Breast epithelium (tissue), 4 donors: ENCODE results near the gene CYP2C18. TPM values are rescaled to one million over a fixed set of nuclear protein-coding genes. Genes with fewer than 3 reads are reported as not detected.

Source experiments
- DNase-seq, 2 donors: peaks; one replicate each; pipeline ENCODE4 v3.0.0-alpha.2; 2019; ENCODE audit warnings: low spot score in 2 of 2
- H3K27ac ChIP-seq, 2 donors: fragments of 200-600 bp; sonication (generic) in 1 of 2; one replicate each; pipeline ENCODE4 v1.5.1; 2016 to 2019; ENCODE audit warnings: mild to moderate bottlenecking in 1 of 2
- H3K27me3 ChIP-seq, 2 donors: fragments of 200-600 bp; sonication (generic) in 1 of 2; one replicate each; pipeline versions ENCODE4 v1.5.1 to v1.6.0; 2017 to 2019; ENCODE audit warnings: control low read depth in 1 of 2, mild to moderate bottlenecking in 1 of 2
- H3K36me3 ChIP-seq: fragments of 200-600 bp; one replicate; pipeline ENCODE4 v1.5.1; 2019
- H3K4me1 ChIP-seq, 2 donors: fragments of 200-600 bp; sonication (generic); one replicate each; pipeline ENCODE4 v1.5.1; 2016 to 2019; ENCODE audit warnings: control low read depth in 1 of 2
- H3K4me3 ChIP-seq, 3 donors: fragments of 200-600 bp; sonication (generic); 1 replicate in 2 of 3; 2 replicates in 1 of 3; pipeline ENCODE4 v1.5.1; 2016 to 2019; ENCODE audit warnings: mild to moderate bottlenecking in 3 of 3, moderate library complexity in 2 of 3
- H3K9me3 ChIP-seq, 2 donors: fragments of 200-600 bp; sonication (generic) in 1 of 2; one replicate each; pipeline ENCODE4 v1.5.1; 2016 to 2019; ENCODE audit warnings: control low read depth in 1 of 2
- POLR2A ChIP-seq: fragments of 450-650 bp; IDR thresholded peaks from one replicate; pipeline ENCODE4 v1.6.1; 2016; ENCODE audit warnings: antibody characterized with exemption, mild to moderate bottlenecking, moderate library complexity
- POLR2AphosphoS5 ChIP-seq, 3 donors: sonication (generic); formaldehyde crosslinking; IDR thresholded peaks; one replicate each; pipeline ENCODE4 v1.6.1; 2017; ENCODE audit warnings: antibody characterized with exemption in 3 of 3
- intact Hi-C: fragments of 100-400 bp; cut with DNase I; formaldehyde crosslinking; loops from one replicate; pipeline ENCODE4 v1.15.1; 2023; ENCODE audit warnings: low total_unique reads
- total RNA-seq, 3 donors: library from RNA; depleted of rRNA; stranded (reverse); fragments of >200 nt; gene quantifications; one replicate each; pipeline ENCODE4 v1.1.0, GENCODE V29; 2016
- TF ChIP-seq, protein P1 (sequence below), 3 donors: fragments of 450-650 bp; IDR thresholded peaks; one replicate each; pipeline ENCODE4 v1.5.1; 2016 to 2017; ENCODE audit warnings: antibody characterized with exemption in 3 of 3, mild to moderate bottlenecking in 3 of 3, moderate library complexity in 3 of 3

CYP2C18 gene
- total RNA-seq, 3 donors from 2014 or later = not detected

DNA sequence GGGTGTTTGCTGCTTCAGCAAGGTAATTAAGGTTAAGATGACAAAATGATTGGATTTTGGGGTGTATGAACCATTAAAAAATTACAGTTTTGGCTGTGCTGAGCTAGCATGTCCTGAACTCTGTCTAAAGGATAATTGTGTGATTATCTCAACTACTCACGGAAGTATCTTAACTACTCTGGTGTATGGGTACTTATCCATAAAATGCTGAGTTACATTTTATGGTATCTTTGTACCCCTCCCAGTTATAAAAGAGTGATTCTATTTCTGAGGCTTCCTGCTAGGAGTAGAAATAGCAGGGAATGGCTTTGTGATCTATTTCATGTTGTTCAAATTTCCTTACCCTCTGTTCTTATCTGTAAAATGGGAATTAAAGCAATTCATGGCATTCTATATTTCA is 22.6 kb downstream of the CYP2C18 start:
- Histone ChIP-seq H3K4me3 (no peak overlapping the region), H3K36me3 (no peaks in the 10 kb centered on the region), H3K27ac (no peak overlapping the region), H3K27me3 (no peaks in the 10 kb centered on the region), H3K4me1 (no peaks in the 10 kb centered on the region), H3K9me3 (peaks cover 0 to 2% of the 10 kb centered on the region in 2 donors)
- TF ChIP-seq, protein P1, sequence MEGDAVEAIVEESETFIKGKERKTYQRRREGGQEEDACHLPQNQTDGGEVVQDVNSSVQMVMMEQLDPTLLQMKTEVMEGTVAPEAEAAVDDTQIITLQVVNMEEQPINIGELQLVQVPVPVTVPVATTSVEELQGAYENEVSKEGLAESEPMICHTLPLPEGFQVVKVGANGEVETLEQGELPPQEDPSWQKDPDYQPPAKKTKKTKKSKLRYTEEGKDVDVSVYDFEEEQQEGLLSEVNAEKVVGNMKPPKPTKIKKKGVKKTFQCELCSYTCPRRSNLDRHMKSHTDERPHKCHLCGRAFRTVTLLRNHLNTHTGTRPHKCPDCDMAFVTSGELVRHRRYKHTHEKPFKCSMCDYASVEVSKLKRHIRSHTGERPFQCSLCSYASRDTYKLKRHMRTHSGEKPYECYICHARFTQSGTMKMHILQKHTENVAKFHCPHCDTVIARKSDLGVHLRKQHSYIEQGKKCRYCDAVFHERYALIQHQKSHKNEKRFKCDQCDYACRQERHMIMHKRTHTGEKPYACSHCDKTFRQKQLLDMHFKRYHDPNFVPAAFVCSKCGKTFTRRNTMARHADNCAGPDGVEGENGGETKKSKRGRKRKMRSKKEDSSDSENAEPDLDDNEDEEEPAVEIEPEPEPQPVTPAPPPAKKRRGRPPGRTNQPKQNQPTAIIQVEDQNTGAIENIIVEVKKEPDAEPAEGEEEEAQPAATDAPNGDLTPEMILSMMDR (IDR thresholded peaks at IDR 0.05) = no peak
- TF ChIP-seq POLR2A (no peak), POLR2AphosphoS5 (IDR thresholded peaks at IDR 0.05) (no peak)
- DNase-seq = no peak
- intact Hi-C loops = no loop called here

DNA sequence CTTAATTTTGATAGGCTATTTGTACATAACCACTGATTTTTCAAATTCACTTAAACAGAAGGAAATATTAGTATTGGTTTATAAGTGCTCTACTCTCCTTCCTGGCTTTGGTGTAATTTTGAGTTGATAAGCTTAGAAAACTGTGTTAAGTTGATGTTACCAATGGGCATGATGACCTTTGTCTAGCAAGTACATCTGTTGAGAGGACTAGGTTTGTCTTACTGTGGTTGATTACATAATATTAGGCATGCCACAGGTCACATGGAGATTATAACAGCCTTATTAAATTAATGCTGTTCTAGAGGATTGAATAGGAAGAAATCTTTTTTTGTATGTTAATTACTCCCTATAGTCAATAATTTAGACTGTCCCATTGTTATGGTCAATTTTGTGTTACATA is 27.0 kb downstream of the CYP2C18 start:
- Histone ChIP-seq H3K4me1 (no peaks in the 10 kb centered on the region), H3K27ac (no peak overlapping the region), H3K36me3 (no peaks in the 10 kb centered on the region), H3K4me3 (no peak overlapping the region), H3K27me3 (no peaks in the 10 kb centered on the region), H3K9me3 (peaks cover 3 to 10% of the 10 kb centered on the region in 2 donors)
- TF ChIP-seq, protein P1 (IDR thresholded peaks at IDR 0.05) = no peak
- TF ChIP-seq POLR2AphosphoS5 (IDR thresholded peaks at IDR 0.05) (no peak), POLR2A (no peak)
- intact Hi-C loops = no loop called here
- DNase-seq = no peak

DNA sequence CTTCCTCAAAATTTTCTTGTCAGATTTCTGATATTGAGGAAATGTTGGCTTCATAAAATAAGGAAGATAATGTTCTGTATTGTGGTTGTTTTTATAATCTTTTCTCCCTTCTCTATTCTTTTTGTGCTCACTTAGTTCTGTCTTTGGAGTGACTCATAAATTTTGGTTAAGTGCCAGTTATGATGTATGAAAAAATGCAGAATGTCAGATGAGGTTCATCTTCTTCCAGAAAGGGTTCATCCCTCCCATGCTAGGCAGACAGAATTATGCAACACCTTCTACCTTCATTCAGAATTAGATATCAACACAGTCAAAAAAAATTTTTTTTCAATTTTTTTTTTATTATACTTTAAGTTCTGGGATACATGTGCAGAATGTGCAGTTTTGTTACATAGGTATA is 42.3 kb downstream of the CYP2C18 start:
- H3K36me3 ChIP-seq = no peaks in the 10 kb centered on the region
- intact Hi-C loops = no loop called here
- no peak for TF ChIP-seq POLR2A
- TF ChIP-seq, protein P1 (IDR thresholded peaks at IDR 0.05) = no peak
- TF ChIP-seq POLR2AphosphoS5 (IDR thresholded peaks at IDR 0.05) = no peak
- no peak overlapping the region for H3K4me3 ChIP-seq
- H3K27me3 ChIP-seq = no peaks in the 10 kb centered on the region
- no peaks in the 10 kb centered on the region for H3K9me3 ChIP-seq
- DNase-seq = no peak
- no peak overlapping the region for H3K27ac ChIP-seq
- H3K4me1 ChIP-seq = no peaks in the 10 kb centered on the region

DNA sequence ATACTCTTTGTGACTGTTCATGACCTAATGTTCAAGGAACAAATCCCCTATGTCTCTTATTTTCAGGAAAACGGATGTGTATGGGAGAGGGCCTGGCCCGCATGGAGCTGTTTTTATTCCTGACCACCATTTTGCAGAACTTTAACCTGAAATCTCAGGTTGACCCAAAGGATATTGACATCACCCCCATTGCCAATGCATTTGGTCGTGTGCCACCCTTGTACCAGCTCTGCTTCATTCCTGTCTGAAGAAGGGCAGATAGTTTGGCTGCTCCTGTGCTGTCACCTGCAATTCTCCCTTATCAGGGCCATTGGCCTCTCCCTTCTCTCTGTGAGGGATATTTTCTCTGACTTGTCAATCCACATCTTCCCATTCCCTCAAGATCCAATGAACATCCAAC is 51.7 kb downstream of the CYP2C18 start:
- H3K27ac ChIP-seq = no peak overlapping the region
- intact Hi-C loops = no loop called here
- H3K9me3 ChIP-seq = no peaks in the 10 kb centered on the region
- no peak for TF ChIP-seq POLR2AphosphoS5 (IDR thresholded peaks at IDR 0.05)
- TF ChIP-seq, protein P1 (IDR thresholded peaks at IDR 0.05) = no peak
- no peak for TF ChIP-seq POLR2A
- no peaks in the 10 kb centered on the region for H3K27me3 ChIP-seq
- H3K4me3 ChIP-seq = no peak overlapping the region
- DNase-seq = no peak
- no peaks in the 10 kb centered on the region for H3K4me1 ChIP-seq
- no peaks in the 10 kb centered on the region for H3K36me3 ChIP-seq

DNA sequence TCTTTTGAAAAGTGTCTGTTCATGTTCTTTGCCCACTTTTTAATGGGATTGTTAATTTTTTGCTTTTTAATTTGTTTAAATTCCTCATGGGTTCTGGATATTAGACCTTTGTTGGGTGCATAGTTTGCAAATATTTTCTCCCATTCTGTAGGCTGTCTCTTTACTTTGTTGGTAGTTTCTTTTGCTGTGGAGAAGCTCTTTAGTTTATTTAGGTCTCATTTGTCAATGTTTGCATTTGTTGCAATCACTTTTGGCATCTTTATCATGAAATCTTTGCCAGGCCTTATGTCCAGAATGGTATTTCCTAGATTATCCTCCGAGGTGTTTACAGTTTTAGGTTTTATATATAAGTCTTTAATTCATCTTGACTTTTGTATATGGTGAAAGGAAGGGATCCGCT is 55.1 kb downstream of the CYP2C18 start:
- Histone ChIP-seq H3K9me3 (peaks cover 3 to 7% of the 10 kb centered on the region in 2 donors), H3K27me3 (no peaks in the 10 kb centered on the region), H3K27ac (no peak overlapping the region), H3K4me3 (no peak overlapping the region), H3K4me1 (no peaks in the 10 kb centered on the region), H3K36me3 (no peaks in the 10 kb centered on the region)
- intact Hi-C loops = no loop called here
- TF ChIP-seq POLR2AphosphoS5 (IDR thresholded peaks at IDR 0.05) = no peak
- TF ChIP-seq, protein P1 (IDR thresholded peaks at IDR 0.05) = no peak
- no peak for TF ChIP-seq POLR2A
- DNase-seq = no peak
